Endothelial cell of umbilical vein (primary cell): Measurements from ENCODE around the gene CHST11. TPM values are rescaled to one million over a fixed set of nuclear protein-coding genes. Genes with fewer than 3 reads are reported as not detected.

Experiments used
- BruUV-seq: library from RNA; stranded (reverse); fragments of 400-500 nt; replicated peaks from 2 replicates; lab custom pipeline; 2021; lab: Mats Ljungman, UMichigan
- CTCF ChIA-PET: fragments of 300-600, 350-600 bp; sonication (Branson Sonifier 250); formaldehyde crosslinking; loops from one replicate; lab custom pipeline; 2021; ENCODE audit warnings: antibody characterized with exemption, inconsistent platforms; lab: Charles Lee
- POLR2A ChIA-PET: fragments of 300-600, 350-600 bp; sonication (Branson Sonifier 250); formaldehyde crosslinking; loops from one replicate; lab custom pipeline; 2021; ENCODE audit warnings: antibody characterized with exemption, inconsistent platforms; lab: Charles Lee
- DNase-seq: peaks from one replicate; pipeline ENCODE4 v3.0.0-alpha.2; 2011; ENCODE audit warnings: low read depth, low spot score
- FAIRE-seq: peaks from 2 replicates; lab custom pipeline; 2011; peaks lifted over from hg19 to GRCh38; lab: Jason Lieb, UNC
- H2AFZ ChIP-seq: 2 replicates; pipeline ENCODE4 v1.6.0; 2012; ENCODE audit warnings: low read depth, low read length, control low read depth, inconsistent platforms
- H3K27ac ChIP-seq: 2 replicates; pipeline ENCODE4 v1.5.1; 2011; ENCODE audit warnings: low read depth, mild to moderate bottlenecking, control low read depth, low read length, moderate library complexity; ENCODE audit not compliant: insufficient read depth
- H3K27me3 ChIP-seq, 2 experiments: 2 replicates each; pipeline versions ENCODE4 v1.6.0 to v1.6.1; 2011; ENCODE audit warnings: low read length in 2 of 2, mixed read lengths in 1 of 2; ENCODE audit not compliant: control insufficient read depth in 2 of 2, insufficient read depth in 2 of 2
- H3K36me3 ChIP-seq, 2 experiments: 2 replicates in 1 of 2; 3 replicates in 1 of 2; pipeline ENCODE4 v1.5.1; 2011; ENCODE audit warnings: low read length in 2 of 2, mild to moderate bottlenecking in 1 of 2, moderate library complexity in 1 of 2; ENCODE audit not compliant: control insufficient read depth in 2 of 2, insufficient read depth in 2 of 2; ENCODE audit errors: extremely low read depth in 1 of 2
- H3K4me1 ChIP-seq: 3 replicates; pipeline ENCODE4 v1.5.1; 2011; ENCODE audit warnings: mild to moderate bottlenecking, low read length; ENCODE audit not compliant: control insufficient read depth, insufficient read depth; ENCODE audit errors: extremely low read depth
- H3K4me2 ChIP-seq: 2 replicates; pipeline ENCODE4 v1.6.1; 2011; ENCODE audit warnings: low read length, control low read depth, mixed read lengths; ENCODE audit not compliant: insufficient read depth
- H3K4me3 ChIP-seq, 3 experiments: fragments of 200-600 bp in 1 of 3; sonication (generic), shearing (Covaris generic) in 1 of 3; replicated peaks in 1 of 3; 2 replicates each; pipeline ENCODE4 v1.5.1; 2011 to 2016; ENCODE audit warnings: control low read depth in 3 of 3, low read length in 3 of 3, mild to moderate bottlenecking in 2 of 3, inconsistent platforms in 1 of 3, low read depth in 1 of 3, moderate library complexity in 1 of 3; ENCODE audit not compliant: insufficient read depth in 1 of 3
- H3K79me2 ChIP-seq: 2 replicates; pipeline ENCODE4 v1.6.0; 2012; ENCODE audit warnings: low read length, inconsistent platforms; ENCODE audit not compliant: control insufficient read depth, insufficient read depth
- H3K9ac ChIP-seq: replicated peaks from 2 replicates; pipeline ENCODE3; 2011; ENCODE audit warnings: low read length, control low read depth; ENCODE audit not compliant: insufficient read depth; ENCODE audit errors: extremely low read depth
- H3K9me1 ChIP-seq: replicated peaks from 3 replicates; pipeline ENCODE4 v1.6.0; 2011; ENCODE audit warnings: mild to moderate bottlenecking, low read length; ENCODE audit not compliant: control insufficient read depth, insufficient read depth; ENCODE audit errors: extremely low read depth
- H3K9me3 ChIP-seq: replicated peaks from 2 replicates; pipeline ENCODE4 v1.5.1; 2012; ENCODE audit warnings: low read length, inconsistent platforms; ENCODE audit not compliant: control insufficient read depth, insufficient read depth
- H4K20me1 ChIP-seq: replicated peaks from 2 replicates; pipeline ENCODE3; 2011; ENCODE audit warnings: mild to moderate bottlenecking, low read length; ENCODE audit not compliant: control insufficient read depth, insufficient read depth; ENCODE audit errors: extremely low read depth
- CTCF ChIP-seq, 2 donors: IDR thresholded peaks; 1 replicate in 1 of 2; 2 replicates in 1 of 2; pipeline ENCODE4 v1.5.1; 2011; ENCODE audit warnings: low read length in 2 of 2, mild to moderate bottlenecking in 2 of 2, moderate library complexity in 2 of 2, control low read depth in 1 of 2, inconsistent platforms in 1 of 2, low read depth in 1 of 2; ENCODE audit not compliant: insufficient read depth in 1 of 2; ENCODE audit errors: extremely low read depth in 1 of 2
- EZH2 ChIP-seq: IDR thresholded peaks from 2 replicates; pipeline ENCODE4 v1.6.1; 2012; ENCODE audit warnings: borderline replicate concordance, low read depth, mild to moderate bottlenecking, moderate library complexity, low read length, inconsistent platforms; ENCODE audit not compliant: severe bottlenecking
- FOS ChIP-seq: IDR thresholded peaks from 2 replicates; pipeline ENCODE4 v1.6.1; 2011; ENCODE audit warnings: mild to moderate bottlenecking, low read length, moderate library complexity, borderline replicate concordance; ENCODE audit not compliant: insufficient read depth
- GATA2 ChIP-seq: IDR thresholded peaks from 2 replicates; pipeline ENCODE4 v1.7.0; 2011; ENCODE audit warnings: low read depth, mild to moderate bottlenecking, moderate library complexity, mixed read lengths, low read length; ENCODE audit not compliant: insufficient read length, insufficient read depth
- JUN ChIP-seq: IDR thresholded peaks from 2 replicates; pipeline ENCODE4 v1.6.1; 2011; ENCODE audit warnings: borderline replicate concordance, low read depth; ENCODE audit not compliant: insufficient read length, insufficient read depth
- MAX ChIP-seq: IDR thresholded peaks from 2 replicates; pipeline ENCODE4 v1.6.1; 2011; ENCODE audit not compliant: insufficient read depth, insufficient read length
- MYC ChIP-seq: IDR thresholded peaks from one replicate; pipeline ENCODE4 v1.6.1; 2011; ENCODE audit warnings: mild to moderate bottlenecking, low read depth, low read length
- POLR2A ChIP-seq: IDR thresholded peaks from 2 replicates; pipeline ENCODE4 v1.6.1; 2012; ENCODE audit warnings: low read depth, mild to moderate bottlenecking, control low read depth, low read length
- POLR2AphosphoS5 ChIP-seq: IDR thresholded peaks from 2 replicates; pipeline ENCODE4 v1.6.1; 2012; ENCODE audit warnings: low read depth, mild to moderate bottlenecking, control low read depth, low read length, moderate library complexity; ENCODE audit not compliant: insufficient read depth
- dilution Hi-C: fragments of 300-500 bp; cut with MboI; formaldehyde crosslinking; loops from one replicate; pipeline ENCODE4 v1.15.0; 2019; ENCODE audit warnings: low sequenced_read_pairs; ENCODE audit not compliant: extremely low pct_ligation_motif_present
- intact Hi-C: fragments of 100-400 bp; cut with micrococcal nuclease; formaldehyde crosslinking; loops from one replicate; pipeline ENCODE4 v1.10.0; 2022
- polyA plus RNA-seq, 4 experiments: library from polyadenylated mRNA; depleted of rRNA in 3 of 4; stranded (reverse) in 3 of 4; unstranded in 1 of 4; fragments of >200 nt; gene quantifications; 2 replicates each; pipeline versions ENCODE4 v1.2.1 to v1.2.3, GENCODE V29; 2011 to 2012; ENCODE audit warnings: missing spikeins in 1 of 4
- total RNA-seq: library from RNA; stranded (reverse); gene quantifications from 2 replicates; pipeline ENCODE4 v1.2.3, GENCODE V29; 2021

CHST11 gene
- total and polyA plus RNA-seq, 2 donors (not counting 3 experiments of a cell fraction or from before 2014, with no cell fraction given), result 19.7 to 20.9 TPM

GRCh38 chr12:104565606-104566243, 109.0 kb downstream of the CHST11 start:
- dilution Hi-C loops, result no loop called here
- H3K4me3 ChIP-seq, result no peak overlapping the region
- H3K4me2 ChIP-seq, result no peak overlapping the region
- TF ChIP-seq GATA2, result no peak
- no peak for TF ChIP-seq POLR2AphosphoS5
- TF ChIP-seq POLR2A, result no peak
- TF ChIP-seq FOS, result no peak
- no peak for TF ChIP-seq JUN
- no peak for TF ChIP-seq EZH2
- no peak for TF ChIP-seq MYC
- TF ChIP-seq CTCF (IDR thresholded peaks at IDR 0.05; ENCODE audit: extremely low read depth in 1 of 2, insufficient read depth in 1 of 2, low read depth in 1 of 2, low read length in 2 of 2), result no peak
- no peak for TF ChIP-seq MAX
- no peaks in the 10 kb centered on the region for H3K9me1 ChIP-seq
- no TSS peak for BruUV-seq
- intact Hi-C loops, result no loop called here
- no peaks in the 10 kb centered on the region for H3K9me3 ChIP-seq
- FAIRE-seq, result no peak
- H3K79me2 ChIP-seq, result no peaks in the 10 kb centered on the region
- H3K36me3 ChIP-seq, result no peaks in the 10 kb centered on the region
- H3K27ac ChIP-seq, result no peak overlapping the region
- no peak for DNase-seq
- H4K20me1 ChIP-seq, result no peaks in the 10 kb centered on the region
- no peak overlapping the region for H2AFZ ChIP-seq
- H3K27me3 ChIP-seq, result no peaks in the 10 kb centered on the region
- no peak overlapping the region for H3K9ac ChIP-seq
- CTCF ChIA-PET, result no interaction called here
- H3K4me1 ChIP-seq, result no peaks in the 10 kb centered on the region
- POLR2A ChIA-PET, result no interaction called here
